HG03460 (cell line): Measurements from ENCODE around the gene HOXB13.

Experiments used
- ATAC-seq: cut with Tn5 transposase; IDR thresholded peaks from one replicate; pipeline ENCODE4 v1.9.1; 2021; ENCODE audit not compliant: unreplicated experiment

HOXB13 gene

DNA sequence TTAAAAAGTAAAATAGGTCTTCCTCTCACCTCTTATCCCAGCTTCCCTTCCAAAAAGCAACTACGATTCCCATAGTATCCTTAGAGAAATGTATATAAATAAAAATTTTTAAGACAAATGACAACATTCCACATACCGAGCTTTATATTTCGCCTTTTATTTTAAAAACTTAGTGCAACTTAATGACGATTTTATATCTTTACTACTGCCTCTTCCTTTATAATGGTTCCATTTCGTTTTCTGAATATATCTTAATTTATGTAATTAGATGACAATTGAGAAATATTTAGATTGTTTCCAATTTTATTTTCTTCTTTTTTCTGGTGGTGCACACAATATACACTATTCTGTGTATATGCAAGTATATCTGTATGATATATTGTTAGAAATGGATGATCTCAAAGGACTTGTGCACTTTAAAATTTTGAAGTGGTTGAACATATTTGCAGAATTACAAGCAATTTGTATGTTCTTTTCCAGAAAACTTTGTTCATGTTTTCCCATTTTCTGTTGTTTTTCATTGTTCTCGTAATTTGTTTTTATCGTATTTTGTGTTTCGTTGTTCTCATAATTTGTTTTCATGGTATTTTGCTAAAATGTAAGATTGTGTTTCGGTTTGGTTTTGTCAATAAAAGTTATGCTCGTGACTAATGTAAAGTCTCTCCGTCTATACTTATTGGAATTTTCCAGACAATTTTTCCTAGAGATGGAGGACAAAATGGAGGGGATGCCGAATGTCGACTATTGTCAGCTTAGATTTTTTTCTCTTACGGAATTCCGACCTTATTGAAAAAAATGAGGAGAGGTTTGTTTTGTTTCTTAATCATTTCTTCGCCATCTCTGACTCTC is 20.4 kb upstream of the HOXB13 start:
- no peak for ATAC-seq

- no peak for ATAC-seq
These were observed 19.2 kb upstream of the HOXB13 start for GRCh38 chr17:48747445-48748363.

DNA sequence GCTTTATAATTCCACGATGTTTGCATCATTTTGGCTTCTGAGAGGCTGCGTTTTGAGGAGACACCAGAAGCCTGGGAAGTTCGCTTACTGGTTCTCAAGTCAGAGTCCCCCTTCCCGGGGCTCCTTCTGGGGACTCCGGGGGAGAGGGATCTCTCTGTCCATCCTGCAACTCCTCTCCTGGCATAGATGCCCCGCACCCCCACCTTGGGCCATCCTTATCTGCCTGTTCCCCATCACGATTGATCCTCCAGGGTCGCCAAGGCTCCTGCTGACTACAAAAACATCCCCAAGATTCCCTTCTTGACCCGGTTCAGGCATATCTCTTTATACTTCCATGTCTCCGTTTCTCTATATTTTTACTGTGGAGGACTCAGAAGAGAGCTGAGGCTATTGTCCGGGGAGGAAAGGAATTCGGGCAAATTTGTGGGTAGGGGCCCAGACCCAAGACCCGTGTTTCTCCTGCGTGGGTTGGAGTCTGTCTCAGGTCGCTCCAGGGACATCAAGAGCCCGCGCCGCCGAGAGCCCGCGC is 18.4 kb upstream of the HOXB13 start:
- ATAC-seq, result no peak

DNA sequence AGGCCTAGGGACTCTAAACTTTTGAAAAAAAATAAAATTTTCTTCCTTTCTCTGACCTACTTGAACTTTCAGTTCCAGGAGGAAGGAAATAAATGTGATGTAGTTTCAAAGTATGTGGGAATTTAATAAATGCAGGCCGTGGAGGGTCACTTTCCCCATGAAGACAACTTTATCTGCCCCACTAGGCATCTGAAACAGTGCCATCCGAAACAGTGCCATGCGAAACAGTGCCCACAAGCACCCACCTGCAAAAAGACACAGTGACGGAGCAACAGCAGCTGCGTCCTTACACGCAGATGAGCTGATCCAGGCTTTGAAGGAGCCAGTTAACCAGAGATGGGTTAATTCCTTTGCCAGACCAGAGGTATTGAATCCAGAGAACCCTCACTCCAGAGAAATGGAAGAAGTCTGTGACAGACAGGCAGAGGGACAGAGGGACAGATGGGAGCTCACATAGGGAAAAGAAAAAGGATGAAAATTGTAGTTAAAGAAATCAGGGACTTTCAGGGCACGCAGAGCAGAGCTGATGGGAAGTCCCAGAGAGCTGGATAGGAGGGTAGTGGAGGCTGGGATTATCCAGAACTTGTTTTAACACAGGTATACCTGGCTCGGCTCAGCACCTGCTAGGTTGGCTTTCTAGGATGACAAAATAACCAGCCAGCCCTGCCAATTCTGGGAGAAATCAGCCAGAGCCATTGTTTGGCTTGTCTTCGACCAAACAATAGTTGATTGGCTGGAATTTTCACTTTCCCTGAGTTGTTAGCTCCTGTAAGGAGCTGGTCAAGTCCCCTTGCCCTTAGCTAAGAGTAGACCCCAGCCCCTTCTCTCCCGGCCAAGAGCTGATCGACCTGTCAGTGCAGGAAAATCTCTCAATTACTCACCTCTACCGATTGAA is 17.1 kb upstream of the HOXB13 start:
- no peak for ATAC-seq

- no peak for ATAC-seq
These were observed 12.0 kb upstream of the HOXB13 start for GRCh38 chr17:48740537-48740936.

DNA sequence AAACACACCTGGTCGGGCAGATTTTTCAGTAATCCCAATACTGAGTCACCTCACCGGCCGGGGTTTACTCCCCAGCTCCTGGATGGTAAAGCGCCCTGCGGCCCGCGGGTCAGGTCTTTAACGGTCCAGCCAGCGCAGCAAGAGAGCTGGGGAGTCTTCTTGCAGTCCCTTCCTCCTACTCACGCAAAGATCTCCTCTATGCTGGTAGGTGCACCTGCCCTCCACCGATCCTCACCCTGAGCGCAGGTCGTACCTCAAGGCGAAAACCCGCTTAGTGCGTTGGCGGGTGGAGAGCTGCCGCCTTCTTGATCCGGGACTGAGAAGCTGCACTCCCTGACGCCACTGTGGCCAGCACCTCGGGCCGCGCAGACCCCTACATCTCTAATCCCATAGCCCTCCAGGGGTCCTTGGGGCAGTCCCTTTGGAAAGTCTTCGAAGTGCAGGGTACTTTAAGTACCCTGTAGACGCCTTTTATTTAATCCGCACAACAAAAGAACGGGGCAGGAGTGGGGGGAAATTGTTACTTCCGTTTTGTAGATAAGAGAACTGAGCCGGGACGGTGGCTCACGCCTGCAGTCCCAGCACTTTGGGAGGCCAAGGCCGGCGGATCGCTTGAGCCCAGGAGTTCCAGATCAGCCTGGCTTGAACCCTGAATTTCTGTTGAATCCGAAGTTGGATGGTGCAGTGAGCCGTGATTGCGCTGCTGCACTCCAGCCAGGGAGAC is 10.4 kb upstream of the HOXB13 start:
- ATAC-seq, result no peak

GRCh38 chr17:48738424-48738802 is 9.9 kb upstream of the HOXB13 start:
- ATAC-seq, result no peak

GRCh38 chr17:48737330-48738043 is 8.9 kb upstream of the HOXB13 start:
- ATAC-seq, result no peak

- no peak for ATAC-seq
These were observed 6.5 kb upstream of the HOXB13 start for GRCh38 chr17:48735062-48735351.

DNA sequence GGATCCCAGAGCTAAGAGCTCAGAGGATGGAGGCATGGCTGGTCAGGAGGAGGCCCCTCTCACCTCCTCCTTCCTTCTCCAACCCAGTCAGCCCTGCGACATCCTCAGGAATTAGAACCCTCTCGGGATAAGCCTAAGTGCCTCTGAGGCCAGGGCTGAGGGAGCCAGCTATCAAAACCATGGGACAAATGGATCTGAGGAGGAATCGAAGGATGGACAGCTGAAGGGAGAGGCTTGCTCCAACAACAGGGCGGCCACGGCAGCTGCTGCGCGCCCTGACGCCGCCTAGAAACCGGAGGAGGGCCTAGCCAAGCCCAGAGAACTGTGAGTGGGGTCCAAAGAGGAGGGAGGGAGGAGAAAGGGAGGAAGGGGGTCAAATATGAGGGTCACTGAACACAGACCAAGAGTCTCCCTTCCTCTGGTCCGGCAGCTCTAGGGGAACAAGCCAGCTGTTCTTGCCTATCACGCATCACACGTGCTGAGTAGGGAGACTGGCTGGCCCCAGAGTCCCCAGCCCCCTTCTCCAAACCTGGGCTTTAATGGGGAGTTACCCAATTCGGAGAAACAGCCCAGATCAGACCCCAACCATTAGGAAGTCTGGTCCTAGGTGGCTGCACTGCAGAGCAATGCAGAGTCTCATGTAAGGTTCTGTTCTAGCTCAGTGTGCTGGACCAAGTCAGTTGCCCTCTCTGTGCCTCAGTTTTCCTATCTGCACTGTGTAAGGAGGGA is 5.9 kb upstream of the HOXB13 start:
- no peak for ATAC-seq

DNA sequence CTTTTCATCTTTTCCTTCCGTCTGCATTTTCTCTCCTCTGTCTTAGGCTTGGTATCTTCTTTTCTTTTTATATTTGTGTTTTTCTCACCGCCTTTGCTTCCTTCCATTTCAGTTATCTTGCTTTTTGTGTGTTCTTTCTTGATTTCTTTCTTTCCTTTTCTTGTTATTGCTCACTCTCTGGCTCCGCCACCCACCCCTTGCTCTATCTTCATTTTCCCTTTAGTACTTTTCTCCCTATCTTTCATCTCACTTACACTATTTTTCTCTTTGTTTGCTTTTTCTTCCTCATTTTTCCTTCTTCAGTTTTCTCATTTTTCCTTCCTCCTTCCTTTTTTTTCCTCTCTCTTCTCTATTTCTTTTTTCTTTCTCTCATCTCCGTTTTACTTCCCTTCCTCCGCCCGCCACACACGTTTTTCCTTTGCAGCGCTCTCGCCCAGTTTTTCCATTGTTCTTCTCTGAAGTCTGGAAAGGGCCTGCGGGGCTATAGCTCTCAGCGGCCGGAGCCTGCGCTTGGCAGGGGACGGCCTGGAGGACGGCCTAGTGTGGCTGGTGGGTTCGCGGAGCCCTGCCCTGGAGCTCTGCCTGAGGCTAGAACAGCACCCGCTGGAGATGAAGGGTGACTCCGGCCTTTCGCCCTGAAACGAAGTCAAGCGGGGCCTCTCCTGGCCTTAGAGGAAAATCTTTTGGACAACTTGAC is 5.2 kb upstream of the HOXB13 start:
- ATAC-seq, result no peak

DNA sequence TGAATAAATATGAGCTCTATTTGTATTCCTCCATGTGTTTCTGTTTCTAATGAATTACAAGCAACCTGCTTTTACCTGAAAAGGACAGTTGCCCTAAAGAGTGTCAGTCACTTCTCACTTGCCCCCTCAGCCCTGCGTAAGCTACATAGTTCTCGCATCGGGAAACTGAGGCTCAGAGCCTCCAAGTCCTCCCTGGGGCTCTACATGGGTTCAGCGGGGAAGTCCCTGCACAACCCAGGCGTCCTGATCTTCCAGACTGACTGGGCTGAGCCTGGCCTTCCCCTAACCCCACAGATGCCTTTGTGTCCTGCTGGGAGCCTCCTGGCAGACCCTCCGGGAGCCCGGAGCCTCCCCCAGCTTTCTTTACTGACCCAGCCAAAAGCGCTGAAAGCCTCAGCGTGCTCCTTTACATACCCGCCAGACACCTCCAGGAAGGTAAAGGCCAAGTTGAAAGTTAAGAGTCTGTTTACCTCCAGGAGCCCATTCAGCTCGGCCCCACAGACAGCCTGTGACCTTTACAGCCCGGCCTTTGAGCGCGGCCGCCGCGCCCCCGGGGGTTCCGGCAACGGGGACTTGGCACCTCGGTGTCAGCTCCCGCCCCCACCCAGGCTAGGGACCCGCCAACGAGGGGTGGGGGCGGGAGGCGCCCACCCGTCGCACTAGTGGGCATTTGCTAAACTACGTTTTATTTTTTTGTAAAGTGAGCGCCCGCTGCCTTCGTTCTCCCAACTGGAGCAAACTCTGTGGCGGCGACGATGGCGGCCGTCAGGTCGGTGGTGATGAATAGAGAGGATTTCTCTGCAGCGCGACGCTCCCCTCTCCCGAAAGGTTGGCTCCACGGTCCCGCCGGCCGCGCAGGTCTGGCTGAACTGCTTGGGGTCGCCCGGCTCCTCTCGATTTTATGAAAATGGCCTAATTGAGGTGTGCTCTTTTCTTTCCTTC is 4.4 kb upstream of the HOXB13 start:
- ATAC-seq, result no peak

DNA sequence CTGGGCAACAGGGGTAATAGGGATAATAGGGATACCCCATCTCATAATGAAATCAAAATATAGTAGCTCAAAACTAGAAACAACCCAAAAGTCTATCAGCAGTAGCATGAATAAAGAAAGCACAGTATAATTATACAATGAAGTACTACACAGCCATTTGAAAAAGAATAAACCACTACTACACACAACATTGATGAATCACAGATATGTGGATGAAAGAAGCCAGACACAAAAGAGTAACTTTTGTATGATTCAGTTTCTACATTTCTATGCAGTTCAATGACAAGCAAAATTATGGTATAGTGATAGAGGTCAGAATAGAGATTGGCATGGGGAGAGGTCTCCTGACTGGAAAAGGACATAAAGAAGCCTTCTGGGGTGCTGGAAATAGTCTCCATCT is 2.8 kb upstream of the HOXB13 start:
- no peak for ATAC-seq

GRCh38 chr17:48730240-48730550 is 1.6 kb upstream of the HOXB13 start:
- ATAC-seq, result no peak

GRCh38 chr17:48729335-48730239 is 1.0 kb upstream of the HOXB13 start:
- no peak for ATAC-seq

DNA sequence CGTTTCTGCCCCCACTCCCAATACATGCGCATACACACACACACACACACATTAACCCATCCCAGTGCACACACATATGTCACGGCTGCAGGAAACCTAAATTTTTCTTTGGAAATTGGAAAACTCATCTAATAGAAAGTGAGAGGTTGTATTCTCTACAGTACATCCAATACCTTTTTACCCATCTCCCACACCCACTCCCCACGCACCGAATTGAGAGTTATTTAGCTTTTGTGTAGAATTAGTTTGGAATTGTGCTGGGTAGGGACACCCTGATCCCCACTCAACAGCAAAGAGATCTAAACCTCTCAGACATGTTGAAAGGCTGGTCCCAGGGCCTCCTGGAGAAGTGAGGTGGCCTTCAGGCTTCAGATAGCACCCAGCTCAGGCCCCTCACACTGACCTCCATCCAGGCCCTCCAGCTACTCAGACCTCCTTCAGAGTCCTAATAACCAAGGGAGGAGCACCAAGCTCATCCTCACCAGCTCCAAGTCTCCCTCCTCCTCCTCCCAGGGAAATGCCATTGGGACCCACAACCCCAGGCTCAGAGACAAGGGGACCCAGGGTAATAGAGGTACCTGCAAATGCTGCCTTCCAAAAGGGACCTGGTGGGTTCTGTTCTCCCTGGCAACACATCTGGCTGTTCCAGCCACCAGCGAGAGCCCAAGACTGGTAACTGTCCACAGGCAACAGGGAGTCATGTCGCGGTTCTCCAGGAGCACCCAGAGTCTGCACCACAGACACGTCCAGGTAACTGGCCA is 955 bp downstream of the HOXB13 start:
- ATAC-seq, result no peak
